ENCODE results near the gene SKAP2. TPM values are rescaled to one million over a fixed set of nuclear protein-coding genes. Genes with fewer than 3 reads are reported as not detected.
A peak's percentile ranks its signal among the peaks of the same experiment; 100 is the strongest.

SKAP2 gene, protein sequence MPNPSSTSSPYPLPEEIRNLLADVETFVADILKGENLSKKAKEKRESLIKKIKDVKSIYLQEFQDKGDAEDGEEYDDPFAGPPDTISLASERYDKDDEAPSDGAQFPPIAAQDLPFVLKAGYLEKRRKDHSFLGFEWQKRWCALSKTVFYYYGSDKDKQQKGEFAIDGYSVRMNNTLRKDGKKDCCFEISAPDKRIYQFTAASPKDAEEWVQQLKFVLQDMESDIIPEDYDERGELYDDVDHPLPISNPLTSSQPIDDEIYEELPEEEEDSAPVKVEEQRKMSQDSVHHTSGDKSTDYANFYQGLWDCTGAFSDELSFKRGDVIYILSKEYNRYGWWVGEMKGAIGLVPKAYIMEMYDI
- polyA plus RNA-seq (2014; cell fraction: cytosol; rRNA removed) = 1.1 and 3.4 TPM in 2 replicates
- polyA plus RNA-seq (2014; cell fraction: nucleus; rRNA removed) = 0.38 TPM in 1 of 2 replicates, not detected in the other

DNA sequence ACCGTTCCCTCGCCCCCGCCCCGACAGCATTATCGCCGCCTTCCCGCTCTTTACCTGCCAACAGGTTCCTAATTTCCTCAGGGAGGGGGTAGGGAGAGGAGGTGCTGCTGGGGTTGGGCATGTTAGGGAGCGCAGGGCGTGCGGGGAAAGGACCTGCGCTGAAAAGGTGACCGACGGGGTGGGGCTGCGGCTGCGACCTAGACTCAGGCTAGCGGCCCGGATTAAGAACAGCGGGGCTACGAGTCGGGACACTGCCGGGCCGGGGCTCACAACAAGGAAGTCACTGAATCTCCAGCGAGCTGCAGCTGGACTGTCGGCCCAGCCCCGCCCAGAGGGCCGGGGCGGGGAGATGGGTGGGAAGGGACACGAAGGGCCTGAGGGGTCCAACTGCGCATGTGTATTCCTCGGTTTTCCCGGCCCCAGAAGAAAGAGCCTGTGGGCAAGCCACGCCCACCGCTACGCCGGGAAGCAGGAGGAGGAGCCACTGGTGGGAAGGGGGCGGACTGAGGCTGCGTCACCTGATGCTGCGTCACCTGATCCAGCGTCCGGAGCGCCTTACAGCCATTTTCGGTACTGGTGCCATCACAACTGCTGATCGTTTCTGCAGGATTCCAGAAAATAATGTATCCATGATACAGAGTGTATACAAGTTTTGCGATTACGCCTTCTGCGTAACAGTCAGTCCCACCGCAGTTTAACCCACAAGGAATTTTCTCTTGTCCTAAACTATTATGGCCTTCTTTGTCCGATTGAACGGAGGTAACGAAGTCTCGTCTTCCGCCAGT lies at the start of gene SKAP2:
Gene SKAP2, minus strand, starts transcription at position 282 of the 785 bp plus-strand sequence. Its CDS starts 161 bp downstream, at position 121.
- peak; percentile 94 for DNase-seq (ENCODE audit: low spot score)

DNA sequence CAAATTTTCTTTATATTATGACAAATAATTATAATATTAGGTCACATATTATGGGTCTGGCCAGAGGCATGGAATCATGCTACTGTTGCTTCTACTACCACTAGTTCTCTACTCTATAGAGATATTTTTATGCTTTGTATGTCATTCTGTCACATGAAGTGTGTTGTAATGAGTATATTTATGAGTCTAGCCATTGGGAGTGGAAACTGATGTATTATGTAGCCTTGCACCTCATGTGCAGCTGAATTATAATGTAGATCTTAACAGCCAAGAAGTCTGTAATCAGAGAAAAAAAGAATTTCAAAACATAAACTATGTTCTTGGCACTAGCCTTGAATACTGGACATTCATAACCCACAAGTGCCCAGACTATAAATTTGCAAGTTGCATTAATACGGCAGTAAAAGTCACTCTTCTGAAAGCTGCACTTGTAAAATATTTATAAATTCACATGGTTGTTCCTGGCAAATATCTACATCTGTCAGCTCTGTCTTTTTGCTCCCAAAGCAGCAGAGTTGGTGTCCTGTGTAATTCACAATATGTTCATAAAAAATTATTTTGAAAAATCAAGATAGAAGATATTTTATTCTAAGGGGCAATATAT lies 48.6 kb upstream of the SKAP2 start:
- no peak for DNase-seq (ENCODE audit: low spot score)

DNA sequence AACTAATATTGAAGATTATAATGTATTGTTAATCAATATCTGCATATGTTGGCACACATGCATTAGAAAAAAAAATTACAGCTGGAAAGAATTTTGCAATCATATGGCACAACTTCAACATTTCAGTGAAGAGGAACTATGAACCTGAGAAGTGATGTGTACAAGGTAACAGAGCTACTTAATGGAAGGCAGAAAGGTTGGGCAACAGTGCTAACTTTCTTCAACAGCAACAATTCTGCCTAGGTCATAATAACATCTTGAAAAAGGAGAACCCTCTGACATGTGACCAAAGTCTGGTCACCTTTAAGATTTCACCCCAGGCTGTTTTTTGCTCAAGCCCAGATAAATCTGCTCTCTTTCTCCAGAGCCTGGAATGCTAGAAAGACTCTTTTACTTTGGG lies 47.9 kb upstream of the SKAP2 start:
- no peak for DNase-seq (ENCODE audit: low spot score)

DNA sequence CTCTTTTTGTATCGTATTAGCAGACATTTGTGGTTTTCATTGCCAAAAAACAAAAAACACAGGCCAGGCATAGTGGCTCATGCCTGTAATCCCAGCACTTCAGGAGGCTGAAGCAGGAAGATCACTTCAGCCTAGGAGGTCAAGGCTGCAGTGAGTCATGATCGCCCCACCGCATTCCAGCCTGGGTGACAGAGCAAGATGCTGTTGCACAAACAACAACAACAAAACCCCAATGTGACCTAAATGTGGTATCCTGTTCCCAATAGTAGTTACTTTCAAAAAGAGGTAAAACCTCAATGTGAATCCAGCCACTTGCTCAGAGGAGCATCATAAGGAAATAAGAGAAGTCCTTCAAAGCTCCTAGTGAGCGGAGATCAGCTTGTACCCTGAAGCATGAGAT lies 45.8 kb upstream of the SKAP2 start:
- no peak for DNase-seq (ENCODE audit: low spot score)

DNA sequence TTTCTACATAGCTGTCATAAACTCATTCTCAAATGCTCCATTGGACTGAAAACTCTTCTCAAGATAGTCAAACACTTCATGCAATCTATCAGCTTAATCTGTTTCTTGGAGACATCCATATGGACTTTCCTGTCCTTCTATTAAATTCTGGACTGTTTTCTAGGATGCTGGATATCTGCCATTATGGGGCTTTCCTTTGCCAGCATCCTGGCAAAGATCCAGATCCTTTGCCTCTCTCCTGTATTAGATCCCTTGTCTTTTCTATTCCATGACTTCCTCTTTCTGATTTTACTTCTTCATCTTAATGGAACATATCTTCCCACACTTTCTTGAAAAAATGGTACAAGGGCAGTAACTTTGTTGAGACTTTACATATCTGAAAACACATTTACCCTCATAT lies 35.9 kb upstream of the SKAP2 start:
- no peak for DNase-seq (ENCODE audit: low spot score)

DNA sequence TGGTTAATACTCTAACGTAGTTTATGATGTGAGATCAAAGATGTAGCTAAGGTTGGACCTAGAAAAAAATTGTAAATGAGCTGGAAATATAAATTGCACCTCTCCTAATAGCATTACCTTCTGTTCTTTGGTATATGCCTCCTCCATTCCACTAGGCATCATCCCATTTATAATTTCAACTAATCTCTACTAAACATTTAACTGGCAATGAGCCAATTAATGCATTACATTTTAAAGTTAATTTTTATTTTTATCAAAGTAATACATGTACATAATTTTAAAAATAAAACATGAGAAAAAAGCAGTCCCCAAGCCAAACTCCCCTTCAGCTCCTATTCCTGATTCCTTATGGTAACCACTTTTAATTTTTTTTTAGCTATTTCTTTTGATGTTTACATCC lies 35.1 kb upstream of the SKAP2 start:
- no peak for DNase-seq (ENCODE audit: low spot score)

DNA sequence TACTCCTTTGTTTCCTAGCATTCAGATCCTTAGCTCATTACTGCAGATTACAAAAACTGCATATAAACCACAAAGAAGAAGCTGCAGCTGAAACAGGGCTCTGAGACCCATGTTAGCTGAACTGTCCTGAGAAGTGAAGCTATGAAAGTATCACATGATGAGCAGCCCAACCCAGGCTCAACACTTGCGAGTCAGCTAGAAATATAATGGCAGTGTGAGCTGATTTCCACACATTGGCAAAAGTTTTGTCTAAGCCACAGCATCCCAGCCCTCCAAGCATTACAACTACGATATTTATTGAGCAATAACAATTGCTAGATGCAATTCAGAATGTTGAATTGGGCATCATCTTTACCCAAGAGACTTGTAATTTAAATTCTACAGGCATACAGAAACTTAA lies 34.5 kb upstream of the SKAP2 start:
- no peak for DNase-seq (ENCODE audit: low spot score)

DNA sequence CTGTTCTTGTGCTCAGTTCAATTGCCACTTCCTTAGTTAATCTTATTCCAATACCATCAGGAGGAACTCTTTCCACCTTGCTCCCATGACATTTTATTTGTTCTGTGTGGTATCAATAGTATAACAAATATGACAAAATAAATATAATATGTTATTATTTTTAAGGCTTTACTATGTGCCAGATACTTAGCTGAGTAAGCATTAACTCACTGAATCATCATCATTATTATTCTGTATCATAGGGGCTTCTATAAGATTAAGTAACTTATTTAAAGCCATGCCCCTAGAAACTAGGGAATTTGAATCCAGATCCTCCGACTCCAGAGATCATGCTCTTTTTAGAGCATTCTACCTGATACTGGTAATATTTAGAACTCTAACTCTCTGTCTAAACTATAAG lies 33.5 kb upstream of the SKAP2 start:
- DNase-seq (ENCODE audit: low spot score) = no peak

DNA sequence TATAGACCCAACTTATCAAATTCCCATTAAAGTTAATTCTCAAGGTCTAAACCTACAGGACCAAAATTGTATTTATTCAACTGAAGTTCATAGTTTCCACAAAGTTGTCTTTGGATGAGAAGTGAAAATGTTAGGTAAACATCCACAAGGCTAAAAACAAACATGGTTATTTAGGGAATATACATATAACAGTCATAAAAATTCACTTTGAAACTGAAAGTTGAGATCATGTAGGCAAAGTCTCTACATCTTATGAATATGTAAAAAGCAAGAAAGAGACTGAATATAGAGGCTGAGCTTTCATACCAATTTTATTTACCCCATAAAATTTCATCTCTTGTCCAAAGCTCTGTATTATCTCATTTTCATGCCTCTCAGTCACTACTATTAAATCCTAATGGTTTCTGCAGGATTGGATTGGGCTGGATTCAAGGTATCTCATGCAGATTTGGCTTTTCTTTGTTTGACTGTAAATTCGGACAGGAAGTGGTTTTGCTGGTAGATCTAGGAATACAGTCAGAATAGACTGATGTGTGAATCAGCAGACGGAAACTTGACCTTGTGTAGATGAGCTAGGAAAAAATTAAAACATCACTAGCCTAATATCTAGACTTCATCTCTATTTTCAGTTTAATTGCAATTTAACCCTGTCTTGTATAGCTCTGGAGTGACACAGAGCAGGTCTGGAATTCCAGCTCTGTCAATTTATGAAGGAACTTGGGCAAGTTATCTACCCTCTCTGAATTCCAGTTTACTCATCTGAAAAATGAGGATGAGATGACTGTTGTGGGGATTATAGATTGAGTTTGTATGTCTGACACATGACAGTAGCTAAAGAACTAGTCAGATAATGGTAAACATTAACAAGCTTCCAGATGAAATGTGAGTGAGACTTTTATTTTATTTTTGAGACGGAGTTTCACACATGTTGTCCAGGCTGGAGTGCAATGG lies 27.3 kb upstream of the SKAP2 start:
- DNase-seq (ENCODE audit: low spot score) = no peak

DNA sequence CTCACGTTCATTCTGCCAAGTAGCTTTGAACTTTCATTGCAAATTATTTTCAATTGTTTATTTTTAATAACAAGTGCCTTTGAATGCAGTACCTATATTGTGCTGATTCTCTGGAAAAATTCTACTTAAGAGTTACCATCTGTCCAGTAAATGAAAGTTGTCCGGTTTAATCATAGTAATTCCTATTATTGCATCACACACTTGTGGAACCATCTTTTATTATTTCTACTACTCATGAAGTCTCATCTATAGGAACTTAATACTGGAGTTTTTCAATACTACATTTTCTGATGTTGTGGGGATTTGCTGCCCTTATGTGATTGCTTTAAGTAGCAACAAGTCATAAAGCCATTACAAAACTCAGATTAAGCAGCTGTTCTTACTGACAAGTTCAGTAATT lies 16.5 kb upstream of the SKAP2 start:
- DNase-seq (ENCODE audit: low spot score) = no peak

DNA sequence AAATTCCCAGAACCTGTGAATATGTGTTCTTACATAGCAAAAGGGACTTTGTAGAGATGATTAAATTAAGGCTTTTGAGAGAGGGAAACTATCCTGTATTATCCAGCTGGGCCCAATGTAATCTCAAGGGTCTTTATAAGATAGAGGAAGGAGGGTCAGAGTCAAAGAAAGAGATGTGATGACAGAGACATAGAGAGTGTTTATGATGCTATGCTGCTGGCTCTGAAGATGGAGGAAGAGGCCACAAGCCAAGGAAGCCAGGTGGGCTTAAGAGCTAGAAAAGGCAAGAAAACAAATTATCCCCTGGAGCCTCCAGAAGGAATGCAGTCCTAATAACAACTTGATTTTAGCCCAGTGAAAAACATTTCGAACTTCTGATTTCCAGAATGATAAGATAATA lies 15.3 kb upstream of the SKAP2 start:
- no peak for DNase-seq (ENCODE audit: low spot score)

DNA sequence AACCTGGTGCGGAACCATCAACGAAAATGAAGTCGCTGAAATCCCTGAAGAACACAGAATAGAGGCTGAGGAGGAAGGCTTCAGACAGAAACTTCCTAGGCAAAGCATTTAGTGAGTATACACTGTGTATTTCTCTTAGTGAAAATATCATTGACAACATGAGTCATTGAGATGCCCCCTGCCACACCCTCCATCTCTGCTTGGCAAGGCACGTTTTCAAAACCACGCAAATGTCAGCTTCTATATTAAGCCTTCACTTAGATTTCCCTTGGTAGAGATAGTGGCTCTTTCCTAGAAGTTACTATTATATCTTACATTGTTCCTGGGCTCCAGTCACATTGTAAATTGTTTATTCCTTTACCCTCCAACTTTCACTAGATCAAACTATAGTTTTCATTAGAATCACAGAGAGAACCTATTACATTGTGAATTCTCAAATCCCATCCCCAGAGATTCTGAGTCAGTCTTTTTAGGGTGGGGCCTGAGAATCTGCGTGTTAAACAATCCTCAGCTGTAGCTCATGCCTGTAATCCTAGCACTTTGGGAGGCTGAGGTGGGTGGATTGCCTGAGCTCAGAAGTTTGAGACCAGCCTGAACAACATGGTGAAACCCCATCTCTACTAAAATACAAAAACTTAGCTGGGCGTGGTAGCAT lies 4.6 kb upstream of the SKAP2 start:
- no peak for DNase-seq (ENCODE audit: low spot score)

DNA sequence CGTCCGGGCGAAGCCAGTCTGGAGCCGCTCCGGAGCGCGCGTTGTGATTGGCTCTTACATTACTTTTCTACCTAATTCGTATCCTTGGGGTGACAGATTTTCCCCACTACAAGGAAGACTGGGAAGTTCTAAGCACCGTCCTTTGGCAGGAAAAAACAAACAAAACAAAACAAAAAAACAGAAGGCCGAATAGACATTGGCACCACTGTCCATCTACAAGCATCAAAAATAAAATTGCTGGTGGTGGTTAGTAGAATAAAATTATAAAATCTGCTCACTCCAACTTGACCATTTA lies 651 bp upstream of the SKAP2 start:
- DNase-seq (ENCODE audit: low spot score) = no peak

DNA sequence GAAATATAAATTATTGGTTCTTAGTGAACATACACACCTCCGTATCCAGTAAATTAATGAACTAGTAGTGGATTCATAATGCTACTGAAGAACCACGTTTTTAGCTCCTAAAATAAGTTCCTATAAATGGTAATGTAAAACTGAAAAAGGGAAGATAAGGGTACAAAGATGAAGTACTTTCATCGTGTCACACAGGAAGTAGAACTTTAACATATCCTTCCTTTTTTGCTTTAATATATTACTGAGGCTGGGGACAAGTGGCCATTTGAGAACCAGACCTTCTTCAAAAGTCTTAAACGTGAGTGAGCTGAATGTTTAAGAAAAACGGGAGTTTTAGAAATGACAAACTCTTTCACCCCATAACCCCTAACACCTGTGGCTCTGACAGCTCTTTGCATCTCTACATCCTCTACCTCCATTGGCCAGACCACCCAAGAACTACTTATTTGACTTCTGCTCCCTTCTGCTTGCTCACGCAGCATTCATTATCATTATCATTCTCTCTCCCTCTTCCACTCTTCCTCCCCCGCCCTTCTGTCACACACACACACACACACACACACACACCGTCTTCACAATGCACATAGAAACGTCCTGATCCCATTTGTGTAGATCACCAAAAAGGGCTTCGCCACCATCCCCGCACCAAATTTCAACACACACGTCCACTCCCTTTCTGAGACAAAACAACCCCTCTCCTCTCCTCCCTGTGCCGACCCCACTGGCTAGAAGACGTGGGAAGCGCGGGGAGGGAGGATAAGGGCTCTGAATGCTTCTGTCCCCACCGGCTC lies 677 bp downstream of the SKAP2 start:
- no peak for DNase-seq (ENCODE audit: low spot score)

DNA sequence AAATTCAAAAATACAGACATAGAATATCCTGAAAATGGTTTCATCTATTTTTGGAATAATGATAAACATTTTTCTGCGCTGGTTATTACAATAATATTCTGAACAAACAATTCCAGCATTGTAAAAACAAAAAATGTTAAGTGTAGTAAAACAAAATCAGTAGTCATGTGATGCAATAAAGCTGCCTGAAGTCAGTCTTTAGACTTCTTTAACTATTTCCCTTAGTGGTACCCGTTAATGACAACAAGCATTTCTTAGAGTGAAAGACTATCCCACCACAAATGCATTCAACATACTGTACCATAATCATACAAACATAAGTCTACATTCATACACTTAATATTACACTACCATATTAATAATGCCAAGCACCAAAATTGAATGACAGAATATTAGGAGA lies 1.6 kb downstream of the SKAP2 start:
- DNase-seq (ENCODE audit: low spot score) = no peak

DNA sequence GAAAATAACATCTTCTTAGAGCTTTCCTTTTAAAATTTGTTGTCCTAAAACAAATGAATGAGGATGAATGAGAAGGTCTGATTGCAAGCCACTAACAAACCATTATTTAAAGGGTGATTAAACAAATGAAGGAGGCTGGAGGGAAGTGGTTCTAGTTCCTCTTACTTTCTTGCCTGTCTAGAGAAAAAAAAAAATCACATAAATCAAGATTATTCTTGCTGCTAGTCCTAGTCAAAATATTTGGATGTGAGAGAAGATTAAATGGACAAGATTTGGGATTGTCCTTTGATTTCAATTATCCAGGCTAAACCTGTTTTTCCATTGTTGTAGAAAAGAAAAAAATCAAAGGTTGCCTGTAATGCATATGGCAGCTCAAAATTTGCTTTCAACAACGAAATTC lies 3.3 kb downstream of the SKAP2 start:
- no peak for DNase-seq (ENCODE audit: low spot score)

DNA sequence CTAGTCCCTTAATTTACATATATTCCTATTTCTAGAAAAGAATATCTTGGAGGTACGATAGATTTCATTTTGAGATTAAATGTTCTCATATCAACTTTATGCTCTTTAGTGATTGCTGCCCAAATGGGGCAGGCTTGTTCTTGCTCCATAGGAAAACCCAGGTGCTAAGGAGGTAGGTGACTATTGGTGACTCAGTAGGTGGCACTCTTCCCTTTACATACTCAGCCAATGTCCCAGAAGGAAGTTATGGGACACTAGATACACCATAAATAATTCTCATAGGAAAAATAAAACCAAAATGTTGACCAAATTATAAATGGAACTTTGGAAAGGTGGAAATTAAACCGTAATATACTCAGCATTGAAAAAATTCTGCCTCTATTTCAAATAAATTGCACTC lies 4.0 kb downstream of the SKAP2 start:
- DNase-seq (ENCODE audit: low spot score) = no peak

DNA sequence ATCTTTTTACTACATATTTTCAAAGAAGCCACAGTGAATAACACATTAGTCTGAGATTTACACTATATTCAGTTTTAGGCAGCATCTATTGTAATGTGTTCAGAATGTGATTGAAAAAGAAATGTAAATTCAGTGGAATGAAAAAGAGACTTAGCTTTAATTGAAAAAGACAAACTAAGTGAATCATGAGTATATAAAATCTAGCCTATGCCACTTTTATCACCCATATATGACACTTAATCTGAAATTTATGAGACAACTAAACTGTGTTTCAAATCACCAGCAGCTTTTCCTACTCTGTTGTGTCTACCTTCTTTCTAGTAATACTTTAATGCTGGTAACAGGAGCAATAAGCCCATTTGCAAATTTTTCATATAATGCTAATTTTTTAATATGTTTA lies 4.7 kb downstream of the SKAP2 start:
- DNase-seq (ENCODE audit: low spot score) = no peak

DNA sequence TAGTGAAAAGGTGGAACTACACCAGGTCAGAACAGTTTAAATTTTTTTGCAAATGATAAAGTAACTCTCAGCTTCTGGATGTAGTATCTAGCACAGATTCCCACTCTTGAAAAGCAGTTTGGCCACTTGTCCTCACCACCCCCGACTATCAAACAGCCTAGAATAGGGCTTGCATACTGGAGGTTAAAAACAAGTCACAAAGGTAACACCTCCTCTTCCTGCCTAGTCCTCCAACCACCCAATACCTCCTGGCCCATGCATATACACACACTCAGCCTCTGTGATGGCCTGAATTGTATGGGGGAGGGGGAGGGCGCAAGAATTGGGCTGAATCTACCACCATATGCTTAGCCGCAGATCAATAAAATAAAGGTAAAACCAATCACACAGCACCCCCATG lies 5.7 kb downstream of the SKAP2 start:
- DNase-seq (ENCODE audit: low spot score) = no peak

DNA sequence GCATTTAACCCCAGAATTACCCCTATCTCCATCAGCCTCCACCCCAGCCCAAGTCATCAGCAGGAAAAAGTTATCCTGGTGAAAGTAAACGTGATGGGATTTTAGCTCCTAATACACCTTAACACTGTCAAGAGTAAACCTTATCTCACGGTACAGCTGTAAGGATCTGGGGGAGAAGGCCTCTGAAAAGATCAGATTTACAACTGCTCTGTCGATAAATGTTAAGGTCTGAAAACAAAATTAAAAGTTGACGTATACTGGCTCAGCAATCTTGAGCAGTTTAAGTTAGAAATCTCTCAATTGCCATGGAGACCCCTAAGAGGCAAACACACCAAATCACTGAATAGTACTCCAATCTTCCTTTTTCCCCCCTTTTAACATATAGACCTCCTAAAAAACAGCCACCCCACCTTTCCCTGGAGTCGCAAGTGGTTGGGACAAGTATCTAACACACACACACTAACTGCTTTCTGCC lies 6.1 kb downstream of the SKAP2 start:
- no peak for DNase-seq (ENCODE audit: low spot score)
